Epithelial cell of umbilical artery (primary cell): ENCODE data around the gene C3orf62. TPM values are rescaled to one million over a fixed set of nuclear protein-coding genes. Genes with fewer than 3 reads are reported as not detected.

Experiments used
- total RNA-seq: library from RNA; depleted of rRNA; stranded (reverse); fragments of >200 nt; gene quantifications from 2 replicates; pipeline ENCODE4 v1.2.3, GENCODE V29; 2014

The C3orf62 gene
- total RNA-seq: 0.65 and 1.4 TPM in 2 replicates

DNA sequence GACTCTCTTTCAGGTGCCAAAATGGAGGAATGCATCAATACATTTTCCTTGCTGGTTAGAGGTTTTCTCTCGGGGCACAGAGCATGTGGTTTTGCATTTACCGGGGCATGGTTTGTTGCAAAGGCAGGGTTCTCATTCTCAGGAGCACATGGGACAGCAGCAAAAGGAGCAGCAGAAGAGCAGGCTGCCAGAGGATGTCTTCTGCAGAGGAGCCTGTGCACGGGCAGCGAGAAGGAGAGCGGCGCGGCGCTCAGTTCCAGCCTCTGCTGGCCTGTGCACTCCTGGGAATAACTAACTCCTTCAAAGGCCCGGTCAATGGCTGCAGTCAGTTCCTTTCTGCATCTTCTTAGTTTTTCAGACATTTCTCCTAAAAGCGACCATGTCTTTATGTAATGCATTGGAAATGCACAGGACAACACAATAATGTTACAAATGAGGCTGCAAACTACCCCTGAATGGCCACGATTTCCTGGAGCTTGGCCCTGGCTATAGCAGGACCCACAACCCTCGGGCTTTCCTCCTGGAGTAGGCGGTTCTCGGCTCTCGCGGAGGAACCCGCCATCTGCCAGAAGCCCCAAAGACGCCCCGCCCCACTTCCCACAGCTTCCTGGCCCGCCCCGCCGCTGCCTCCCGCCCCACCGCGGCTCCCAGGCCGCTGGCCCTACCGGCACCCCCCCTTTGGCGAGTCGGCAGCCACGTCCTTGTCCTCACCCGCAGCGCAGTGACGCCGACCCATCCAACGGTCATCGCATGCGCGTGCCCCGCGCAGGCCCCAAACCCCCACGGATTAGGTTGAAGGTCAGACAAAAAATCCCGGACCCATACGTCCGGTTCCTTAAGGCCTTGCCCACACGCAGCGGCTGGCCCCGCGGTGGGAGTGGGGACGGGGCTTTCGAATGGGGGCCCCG is at the start of gene C3orf62:
Gene C3orf62, minus strand, starts transcription at position 758 of the 908 bp plus-strand sequence. Its CDS starts 360 bp downstream, at position 398.

Other genes with a start within 250 kb of the C3orf62 start
- gene IMPDH2, start 247.8 kb downstream of the C3orf62 start, total RNA-seq: 182 and 304 TPM in 2 replicates
- gene QRICH1, start 183.2 kb downstream of the C3orf62 start, total RNA-seq: 75.2 and 152 TPM in 2 replicates
- gene QARS1, start 172.5 kb downstream of the C3orf62 start, total RNA-seq: 167 and 271 TPM in 2 replicates
- gene USP19, start 156.4 kb downstream of the C3orf62 start, total RNA-seq: 31.2 and 41.8 TPM in 2 replicates
- gene LAMB2, start 144.2 kb downstream of the C3orf62 start, total RNA-seq: 186 and 247 TPM in 2 replicates
- gene CCDC71, start 110.9 kb downstream of the C3orf62 start, total RNA-seq: 20.5 and 23.1 TPM in 2 replicates
- 24.4 and 51.7 TPM in 2 replicates for gene KLHDC8B, start 105.6 kb downstream of the C3orf62 start, total RNA-seq
- gene USP4, start 62.8 kb upstream of the C3orf62 start, total RNA-seq: 15.9 and 22.3 TPM in 2 replicates
- gene GPX1, start 81.1 kb upstream of the C3orf62 start, total RNA-seq: 244 and 429 TPM in 2 replicates
- gene RHOA, start 134.7 kb upstream of the C3orf62 start, total RNA-seq: 816 and 821 TPM in 2 replicates
- 13.7 and 15.9 TPM in 2 replicates for gene TCTA, start 135.2 kb upstream of the C3orf62 start, total RNA-seq
- 0.32 and 0.91 TPM in 2 replicates for gene AMT, start 145.2 kb upstream of the C3orf62 start, total RNA-seq
- 1.5 and 2.3 TPM in 2 replicates for gene NICN1, start 152.1 kb upstream of the C3orf62 start, total RNA-seq
- gene DAG1, start 193.0 kb upstream of the C3orf62 start, total RNA-seq: 20.1 and 30.2 TPM in 2 replicates